ENCODE results near the gene SLC35E1.

GRCh38 chr19:16559780-16560276, 12.4 kb downstream of the SLC35E1 start:
- TF ChIP-seq CTCF (optimal IDR thresholded peaks at IDR 0.05 in 1 of 3, IDR thresholded peaks at IDR 0.05 in 1 of 3, conservative IDR thresholded peaks at IDR 0.05 in 1 of 3; ENCODE audit: extremely low read depth in 1 of 3, insufficient read depth in 2 of 3, low read length in 3 of 3) = no peak
- TF ChIP-seq EZH2 (IDR thresholded peaks at IDR 0.05; ENCODE audit: low read length) = no peak

Data from keratinocyte (primary cell).